K562 treated with DMSO at 1 percent for 24 hours (cell line): ENCODE data around the gene TENT5A. TPM values are rescaled to one million over a fixed set of nuclear protein-coding genes. Genes with fewer than 3 reads are reported as not detected.

ENCODE experiments used
- total RNA-seq: library from RNA; unstranded; fragments of 300-600 nt; gene quantifications from 2 replicates; pipeline ENCODE4 v1.2.3, GENCODE V29; 2022; ENCODE audit warnings: low read depth; ENCODE audit not compliant: insufficient read depth

Gene TENT5A
- 1.8 and 2.1 TPM in 2 replicates for total RNA-seq

GRCh38 chr6:81752084-81752920 lies at the start of gene TENT5A:
TENT5A (minus strand) TSS chr6:81752681; CDS start chr6:81752141, 540 bp downstream.

